ENCODE data around the gene PARVA. TPM values are rescaled to one million over a fixed set of nuclear protein-coding genes. Genes with fewer than 3 reads are reported as not detected.

The PARVA gene
- total RNA-seq, 4 donors from 2014 or later, result 52.9 to 188 (median 66.5) TPM

GRCh38 chr11:12536566-12536965, 159.2 kb downstream of the PARVA start:
- intact Hi-C loops (cut with DNase I; ENCODE audit: low total_unique reads), result no loop called here
- H3K27me3 ChIP-seq, result no peaks in the 10 kb centered on the region
- no peak for TF ChIP-seq POLR2A (IDR thresholded peaks at IDR 0.05)
- no peak for TF ChIP-seq CTCF (IDR thresholded peaks at IDR 0.05)
- H3K9me3 ChIP-seq, result no peaks in the 10 kb centered on the region
- no peaks in the 10 kb centered on the region for H3K4me1 ChIP-seq
- H3K27ac ChIP-seq, result no peak overlapping the region
- H3K36me3 ChIP-seq, result no peaks in the 10 kb centered on the region
- DNase-seq, result peak in 1 of 2 donors; percentile 11
- H3K4me3 ChIP-seq, result no peak overlapping the region

DNA sequence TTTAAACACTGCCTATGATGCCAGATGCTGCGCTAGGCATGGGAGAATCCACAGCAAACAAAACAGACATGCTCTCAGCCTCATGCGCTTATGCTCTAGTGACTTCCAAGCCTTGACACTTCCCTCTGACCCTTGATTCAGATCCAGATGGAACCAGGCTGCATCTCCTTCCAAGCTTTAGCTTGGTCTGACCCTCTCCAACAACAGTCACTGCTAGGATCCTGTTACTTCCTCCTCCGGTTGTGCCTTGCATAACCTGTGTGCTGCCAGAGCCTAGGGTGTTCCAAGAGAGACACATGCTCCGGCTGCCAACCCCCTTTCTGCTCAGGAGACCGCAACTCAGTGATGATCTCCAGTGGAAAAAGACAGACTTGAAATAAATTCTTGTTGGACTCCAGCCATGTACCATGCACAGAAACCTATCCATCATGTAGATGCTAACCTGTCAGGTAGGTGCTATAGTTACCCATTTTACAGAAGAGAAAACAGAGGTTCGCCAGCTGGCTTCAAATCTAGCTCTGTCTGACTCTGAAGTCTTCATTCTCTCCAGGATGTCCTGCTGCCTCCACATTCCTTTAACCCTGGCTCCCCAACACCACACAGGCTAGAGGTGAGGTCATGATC, 160.5 kb downstream of the PARVA start:
- Histone ChIP-seq H3K36me3 (no peaks in the 10 kb centered on the region), H3K4me3 (no peak overlapping the region), H3K9me3 (no peaks in the 10 kb centered on the region), H3K4me1 (no peaks in the 10 kb centered on the region), H3K27me3 (no peaks in the 10 kb centered on the region), H3K27ac (no peak overlapping the region)
- DNase-seq, result peak; percentile 40 to 43
- TF ChIP-seq POLR2A (IDR thresholded peaks at IDR 0.05), result no peak
- TF ChIP-seq CTCF (IDR thresholded peaks at IDR 0.05), result no peak
- intact Hi-C loops (cut with DNase I; ENCODE audit: low total_unique reads), result no loop called here

GRCh38 chr11:12538889-12539421, 161.6 kb downstream of the PARVA start:
- no peaks in the 10 kb centered on the region for H3K4me1 ChIP-seq
- DNase-seq, result peak in 1 of 2 donors; percentile 12
- H3K4me3 ChIP-seq, result no peak overlapping the region

DNA sequence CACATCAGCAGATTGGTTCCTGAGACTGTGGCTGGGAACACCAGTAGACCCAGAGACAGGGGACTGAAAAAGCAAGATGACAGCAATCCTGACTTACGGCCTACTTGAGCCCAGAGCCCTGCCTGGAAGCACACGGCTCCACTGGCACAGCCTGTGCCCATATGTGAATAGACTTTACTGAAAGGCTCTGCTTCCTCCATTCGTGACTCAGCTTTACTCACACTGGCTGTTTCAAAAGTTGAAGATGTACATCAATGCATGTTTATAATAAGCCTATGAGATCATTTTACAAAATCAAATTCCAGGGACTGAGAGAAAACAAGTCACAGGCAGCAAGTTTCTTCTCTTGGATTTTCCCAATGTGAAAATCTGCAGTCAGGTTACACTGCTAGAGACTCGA, 162.2 kb downstream of the PARVA start:
- H3K27me3 ChIP-seq, result no peaks in the 10 kb centered on the region
- H3K4me3 ChIP-seq, result no peak overlapping the region
- intact Hi-C loops (cut with DNase I; ENCODE audit: low total_unique reads), result no loop called here
- H3K27ac ChIP-seq, result peak overlapping the region; percentile 49 to 54
- no peaks in the 10 kb centered on the region for H3K9me3 ChIP-seq
- H3K4me1 ChIP-seq, result no peaks in the 10 kb centered on the region
- no peak for TF ChIP-seq POLR2A (IDR thresholded peaks at IDR 0.05)
- no peak for TF ChIP-seq CTCF (IDR thresholded peaks at IDR 0.05)
- DNase-seq, result peak in 1 of 2 donors; percentile 11
- H3K36me3 ChIP-seq, result no peaks in the 10 kb centered on the region

More at GRCh38 chr11:12538889-12539421, 161.6 kb downstream of the PARVA start:
- no peaks in the 10 kb centered on the region for H3K27me3 ChIP-seq
- H3K36me3 ChIP-seq, result no peaks in the 10 kb centered on the region
- intact Hi-C loops (cut with DNase I; ENCODE audit: low total_unique reads), result no loop called here
- TF ChIP-seq POLR2A (IDR thresholded peaks at IDR 0.05), result no peak
- no peak for TF ChIP-seq CTCF (IDR thresholded peaks at IDR 0.05)
- H3K9me3 ChIP-seq, result no peaks in the 10 kb centered on the region
- H3K27ac ChIP-seq, result peak overlapping the region; percentile 28 to 34

GRCh38 chr11:12540075-12540680, 162.8 kb downstream of the PARVA start:
- DNase-seq, result peak in 1 of 2 donors; percentile 8
- no peaks in the 10 kb centered on the region for H3K36me3 ChIP-seq
- H3K27ac ChIP-seq, result peak overlapping the region; percentile 49 to 54
- intact Hi-C loops (cut with DNase I; ENCODE audit: low total_unique reads), result no loop called here
- no peak overlapping the region for H3K4me3 ChIP-seq
- TF ChIP-seq POLR2A (IDR thresholded peaks at IDR 0.05) (no peak), CTCF (IDR thresholded peaks at IDR 0.05) (no peak)
- H3K4me1 ChIP-seq, result no peaks in the 10 kb centered on the region
- H3K27me3 ChIP-seq, result no peaks in the 10 kb centered on the region
- H3K9me3 ChIP-seq, result no peaks in the 10 kb centered on the region
